ENCODE measurements around the gene XPA.

XPA gene

GRCh38 chr9:97651646-97652045, 45.5 kb downstream of the XPA start:
- DNase-seq = no peak

- no peak for DNase-seq
Measured at GRCh38 chr9:97647996-97648395, 49.1 kb downstream of the XPA start.

GRCh38 chr9:97645720-97646119, 51.4 kb downstream of the XPA start:
- DNase-seq = no peak

GRCh38 chr9:97640325-97640724, 56.8 kb downstream of the XPA start:
- no peak for DNase-seq

GRCh38 chr9:97638666-97639065, 58.5 kb downstream of the XPA start:
- DNase-seq = no peak

- DNase-seq = no peak
Measured at GRCh38 chr9:97636903-97637302, 60.2 kb downstream of the XPA start.

- DNase-seq = no peak
Measured at GRCh38 chr9:97635026-97635425, 62.1 kb downstream of the XPA start.

GRCh38 chr9:97633859-97634490, 63.2 kb downstream of the XPA start:
- DNase-seq = no peak

- peak; percentile 96 for DNase-seq
Measured at GRCh38 chr9:97632985-97633858, 63.9 kb downstream of the XPA start, which contains the start of the genes NCBP1 and TSTD2. NCBP1 (plus strand) TSS chr9:97633821; CDS start chr9:97633882, 61 bp downstream. TSTD2 (minus strand) TSS chr9:97633368; CDS start chr9:97627562, 5,806 bp downstream.

- DNase-seq = peak; percentile 51
Measured at GRCh38 chr9:97632248-97632984, 64.7 kb downstream of the XPA start.

GRCh38 chr9:97630591-97630990, 66.5 kb downstream of the XPA start:
- no peak for DNase-seq

GRCh38 chr9:97629156-97629555, 68.0 kb downstream of the XPA start:
- no peak for DNase-seq

- DNase-seq = no peak
Measured at GRCh38 chr9:97628668-97629067, 68.5 kb downstream of the XPA start.

GRCh38 chr9:97627624-97628023, 69.5 kb downstream of the XPA start:
- DNase-seq = no peak

GRCh38 chr9:97625620-97626019, 71.5 kb downstream of the XPA start:
- no peak for DNase-seq

All from stimulated activated CD8-positive, alpha-beta memory T cell treated with anti-CD3 and anti-CD28 coated beads, Interleukin-4, amount 100 ng/mL, for 48 hours (primary cell).